GDM1 (cell line): ENCODE measurements around the gene KCNJ12.
"Not testable (repeated sequence)": the region's sequence is repeated elsewhere in the genome, so short reads cannot be mapped to it uniquely, and the experiment has no call there.

Experiments
- DNase-seq: peaks from one replicate; lab custom pipeline; 2025; lab: John Stamatoyannopoulos, UW

KCNJ12 gene

DNA sequence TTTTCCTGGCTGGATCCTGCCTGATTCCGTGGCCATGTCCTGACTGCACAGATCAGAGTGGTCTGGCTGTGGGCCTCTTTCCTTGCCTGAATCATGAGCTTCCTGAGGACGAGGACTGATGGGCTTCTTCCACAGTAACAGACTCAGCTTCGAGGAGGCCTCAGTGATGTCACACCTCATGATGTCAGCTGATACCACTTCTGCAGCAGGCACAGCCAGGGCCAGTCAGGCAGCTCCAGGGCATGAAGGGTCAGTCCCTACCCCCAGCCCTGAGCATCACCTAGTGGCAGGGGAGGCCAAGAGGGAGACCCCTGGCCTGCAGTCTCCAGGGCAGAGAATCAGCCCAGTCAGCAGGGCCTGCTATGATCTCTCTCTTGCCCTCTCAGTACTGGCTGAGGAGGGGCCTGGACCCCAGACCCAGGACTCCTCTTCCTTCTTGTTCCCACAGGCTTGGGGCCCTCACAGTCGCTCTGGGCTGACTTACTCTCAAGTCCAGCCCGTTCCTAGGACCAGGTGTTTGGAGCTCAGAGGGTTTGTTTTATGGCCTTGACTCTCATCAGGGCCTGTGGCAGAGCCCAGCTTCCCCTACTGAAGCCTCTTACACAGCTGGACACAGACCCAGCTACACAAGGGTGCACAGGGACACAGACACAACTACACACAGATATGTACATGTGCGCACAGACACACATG, 26.7 kb upstream of the KCNJ12 start:
- DNase-seq, result not testable (repeated sequence)

GRCh38 chr17:21350495-21350894, 25.7 kb upstream of the KCNJ12 start:
- DNase-seq, result not testable (repeated sequence)

DNA sequence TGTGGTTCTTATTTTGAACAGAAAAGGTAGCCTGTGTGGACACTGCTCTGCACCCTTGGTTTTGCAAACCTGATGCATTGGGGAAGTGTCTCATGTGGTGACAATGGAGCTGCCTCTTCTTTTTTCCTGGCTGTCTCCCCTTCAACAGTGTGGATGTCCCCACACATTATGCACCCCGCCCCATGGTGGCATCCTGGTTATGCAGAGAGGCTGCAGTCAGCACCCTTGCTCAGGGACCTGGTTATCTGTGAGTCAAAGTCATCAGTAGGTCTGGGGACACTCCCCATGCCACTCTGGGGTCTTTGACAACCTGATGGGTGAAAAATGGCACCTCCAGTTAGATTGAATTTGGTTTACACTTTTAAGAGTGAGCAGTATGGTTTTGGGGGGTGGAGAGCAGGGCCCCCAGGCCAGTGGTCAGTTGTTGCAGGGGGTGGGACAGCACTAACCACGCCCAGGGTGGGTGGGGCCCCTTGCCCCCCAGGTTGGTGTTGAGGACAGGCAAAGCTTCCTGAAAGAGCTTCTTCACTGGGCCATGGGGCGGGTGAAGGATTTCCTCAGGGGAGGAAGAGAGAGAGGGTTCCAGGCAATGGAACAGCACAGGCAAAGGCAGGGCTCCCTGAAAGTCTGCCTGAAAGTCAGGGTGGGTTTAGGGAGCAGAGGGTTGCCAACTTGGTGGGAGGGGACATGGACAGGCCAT, 24.6 kb upstream of the KCNJ12 start:
- DNase-seq, result no peak

- DNase-seq, result no peak
These were observed 23.8 kb upstream of the KCNJ12 start for GRCh38 chr17:21352221-21352980.

- no peak for DNase-seq
These were observed 23.2 kb upstream of the KCNJ12 start for GRCh38 chr17:21352981-21353265.

GRCh38 chr17:21353326-21354010, 22.7 kb upstream of the KCNJ12 start:
- DNase-seq, result no peak

DNA sequence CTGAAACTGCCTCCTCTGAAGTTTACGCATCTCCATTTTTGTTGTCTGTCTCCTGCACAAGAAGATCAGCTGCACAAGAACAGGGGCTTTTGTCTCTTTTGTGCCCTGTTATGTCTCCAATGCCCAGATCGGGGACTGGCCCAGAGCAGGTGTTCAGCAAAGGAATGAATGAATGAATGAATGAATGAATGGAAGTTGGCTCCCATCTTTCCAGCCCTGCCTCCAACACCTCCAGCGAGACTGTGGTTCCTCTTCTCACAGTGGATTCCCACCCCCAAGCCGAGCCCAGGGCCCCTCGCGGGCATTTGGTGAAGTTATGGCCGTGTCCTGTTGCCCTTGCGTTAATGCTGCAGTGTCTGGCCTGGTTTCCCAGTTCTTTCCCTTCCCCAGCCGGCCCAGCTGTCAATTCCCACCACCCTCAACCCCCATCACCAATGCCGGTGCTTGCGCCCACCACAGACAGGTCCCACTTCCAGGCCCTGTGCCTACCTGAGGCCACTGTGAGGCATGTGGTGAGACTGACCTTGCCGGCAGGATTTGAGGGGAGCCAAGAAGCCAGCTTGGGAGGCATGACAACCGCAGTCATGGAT, 21.3 kb upstream of the KCNJ12 start:
- no peak for DNase-seq

- DNase-seq, result no peak
These were observed 20.6 kb upstream of the KCNJ12 start for GRCh38 chr17:21355586-21355985.

DNA sequence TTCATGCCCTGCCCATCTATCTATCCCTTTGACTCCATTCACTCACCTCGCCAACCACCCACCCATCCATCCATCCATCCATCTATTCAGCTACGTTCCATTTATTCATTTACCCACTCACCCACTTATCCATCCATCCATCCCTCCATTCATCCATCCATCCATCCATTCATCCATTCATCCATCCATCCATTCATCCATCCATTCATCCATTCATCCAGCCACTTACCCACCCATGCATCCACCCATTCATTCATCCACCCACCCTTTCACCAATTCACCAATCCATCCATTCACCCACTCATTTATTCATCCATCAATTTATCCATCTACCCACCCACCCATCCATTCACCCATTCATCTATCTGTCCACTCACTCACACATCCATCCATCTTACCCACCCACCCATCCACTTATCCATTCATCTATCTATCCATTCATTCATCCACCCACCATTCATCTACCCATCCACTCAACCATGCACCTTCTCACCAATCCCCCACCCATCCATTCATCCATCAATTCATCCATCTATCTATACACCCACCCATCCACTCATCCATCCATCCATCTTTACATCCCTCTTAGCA, 19.5 kb upstream of the KCNJ12 start:
- DNase-seq, result no peak

DNA sequence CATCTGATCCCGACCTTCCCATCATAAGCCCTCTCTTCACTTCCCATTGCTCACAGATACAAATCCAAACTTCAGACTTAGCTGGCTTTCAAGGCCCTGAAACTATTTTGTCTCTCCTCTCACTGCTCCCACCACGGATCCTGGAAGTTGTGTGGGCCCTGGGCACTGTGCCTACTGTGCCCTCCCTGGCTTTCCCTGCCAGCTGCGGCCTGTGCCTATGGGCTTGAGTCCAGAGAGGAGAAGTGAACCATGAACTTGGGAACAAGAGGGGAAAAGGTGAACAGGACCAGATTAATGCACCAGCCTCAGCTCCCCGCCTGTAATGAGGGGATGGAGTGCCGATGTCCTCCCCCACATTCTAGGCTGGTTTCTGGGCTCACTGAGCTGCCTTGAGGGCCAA, 18.9 kb upstream of the KCNJ12 start:
- DNase-seq, result no peak

- DNase-seq, result no peak
These were observed 18.2 kb upstream of the KCNJ12 start for GRCh38 chr17:21357696-21358656.

DNA sequence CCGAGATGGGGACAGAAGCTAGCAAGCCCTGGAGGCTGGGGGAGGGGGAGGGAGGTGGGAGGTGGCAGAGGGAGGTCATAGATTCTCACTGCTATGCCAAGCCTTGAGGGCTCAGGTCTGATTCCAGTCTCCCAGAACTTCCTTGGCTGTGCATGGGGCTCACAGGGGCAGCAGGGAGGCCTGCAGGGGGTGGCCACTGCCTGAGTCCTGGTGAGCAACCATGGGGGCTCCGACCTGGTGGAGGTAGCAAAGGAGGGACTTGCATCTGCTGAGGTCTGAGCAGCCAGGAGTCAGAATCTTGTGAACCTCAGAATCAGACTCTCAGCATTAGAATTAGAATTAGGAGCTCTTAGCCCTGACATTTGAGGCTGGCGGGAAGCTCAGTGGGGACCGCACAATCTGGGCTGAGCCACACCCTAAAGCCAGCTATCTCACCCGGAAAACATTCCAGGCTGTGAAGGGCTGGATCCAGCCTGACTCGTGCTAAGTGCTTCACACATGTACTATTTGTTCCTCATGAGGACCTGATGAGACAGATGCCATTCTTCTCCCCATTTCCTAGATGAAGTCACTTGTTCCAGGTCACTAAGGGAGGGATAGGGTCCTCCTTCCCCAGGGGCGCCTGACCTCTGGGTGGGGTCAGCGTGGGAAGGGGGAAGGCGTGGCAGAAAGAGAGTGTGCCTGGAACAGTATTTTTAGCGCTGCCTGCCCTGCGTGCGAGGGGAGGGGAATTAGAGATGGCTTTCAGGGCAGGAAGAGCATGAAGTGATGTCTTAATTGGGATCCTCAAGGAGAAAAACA, 17.3 kb upstream of the KCNJ12 start:
- no peak for DNase-seq

DNA sequence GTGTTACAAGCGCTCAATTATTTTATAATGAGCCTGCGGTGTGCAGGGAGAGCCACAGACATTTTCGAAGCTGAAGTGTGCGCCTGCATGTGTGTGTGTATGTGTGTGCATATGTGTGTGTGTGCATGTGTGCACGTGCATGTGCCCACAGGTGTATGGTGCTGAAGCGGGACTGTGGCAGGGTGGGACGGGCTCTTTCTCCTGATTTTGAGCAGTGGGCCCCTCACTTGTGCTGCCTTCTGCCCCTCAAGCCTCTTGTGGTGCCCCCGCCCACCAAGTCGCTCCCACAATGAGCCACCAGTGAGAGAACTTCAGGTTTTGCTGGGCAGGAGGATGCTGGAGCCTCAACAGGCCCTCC, 16.7 kb upstream of the KCNJ12 start:
- no peak for DNase-seq

GRCh38 chr17:21360048-21360447, 16.1 kb upstream of the KCNJ12 start:
- DNase-seq, result peak; percentile 3

DNA sequence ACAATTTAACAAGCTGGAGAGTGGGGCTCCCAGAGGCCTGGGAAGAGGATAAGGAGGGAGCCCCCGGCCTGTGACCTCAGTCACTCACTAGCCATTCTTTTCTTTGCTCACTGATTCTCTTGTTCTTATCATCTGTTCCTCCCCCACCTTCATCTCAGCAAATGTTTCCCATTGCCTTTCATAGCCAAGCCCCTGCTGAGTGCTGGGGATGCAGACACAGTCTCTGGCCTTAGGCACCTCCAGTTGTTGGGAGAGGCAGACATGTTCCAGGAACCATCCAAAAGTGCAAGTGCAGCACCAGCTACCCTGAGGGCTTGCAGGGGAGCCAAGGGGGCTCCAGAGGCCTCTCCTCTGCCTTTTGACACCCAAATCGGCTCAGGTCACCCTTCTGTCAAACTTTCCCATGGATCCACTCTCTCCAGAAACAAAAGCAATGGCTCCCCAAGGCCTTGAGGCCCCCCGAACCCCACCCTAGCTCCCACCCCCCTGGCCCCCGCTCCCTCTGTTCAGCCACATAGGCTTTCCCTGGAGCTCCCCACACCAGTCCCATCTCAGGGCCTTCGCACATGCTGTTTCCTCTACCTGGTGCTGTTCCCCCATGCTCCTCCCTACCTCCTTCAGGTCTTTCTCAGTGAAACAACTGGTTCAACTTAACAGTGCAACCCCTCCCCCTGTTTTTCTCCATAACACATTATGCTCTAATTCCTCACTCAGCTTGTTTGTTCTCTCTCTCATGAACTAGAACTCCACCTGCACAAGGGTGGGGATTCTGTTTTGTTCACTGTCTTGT, 14.9 kb upstream of the KCNJ12 start:
- no peak for DNase-seq

GRCh38 chr17:21362331-21362931, 13.7 kb upstream of the KCNJ12 start:
- DNase-seq, result no peak

- no peak for DNase-seq
These were observed 12.1 kb upstream of the KCNJ12 start for GRCh38 chr17:21363776-21364642.

DNA sequence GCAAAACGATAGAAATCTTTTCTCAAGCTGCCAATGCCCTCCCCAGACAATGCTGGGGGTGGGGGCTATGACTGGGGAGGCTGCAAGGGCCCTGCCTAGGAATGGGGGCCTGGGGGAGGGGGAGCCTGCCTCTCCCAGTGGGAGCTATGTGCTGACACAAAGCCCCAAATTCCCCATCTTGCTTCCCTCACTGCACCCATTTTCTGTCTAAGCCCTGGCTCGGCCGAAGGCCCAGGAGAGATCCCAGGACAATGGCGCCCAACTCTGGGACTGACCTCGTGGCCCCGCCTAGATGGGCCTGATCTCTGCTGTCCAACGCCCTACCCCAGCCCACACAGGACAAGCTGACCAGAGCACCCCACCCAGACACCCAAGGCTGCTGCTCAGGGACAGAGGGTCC, 11.1 kb upstream of the KCNJ12 start:
- DNase-seq, result no peak
